ENCODE measurements around the gene ADIPOR2. TPM values are rescaled to one million over a fixed set of nuclear protein-coding genes. Genes with fewer than 3 reads are reported as not detected.

The ADIPOR2 gene
- total and polyA plus RNA-seq, 2 of the 4 experiments (the other 2 are of a cell fraction), result 20.0 to 24.9 TPM

- no peak for TF ChIP-seq MAZ (IDR thresholded peaks at IDR 0.05; ENCODE audit: borderline replicate concordance, low read depth, low read length)
These were observed 119.5 kb downstream of the ADIPOR2 start (continued) for GRCh38 chr12:1810201-1810930.

GRCh38 chr12:1810931-1811280 is 120.0 kb downstream of the ADIPOR2 start:
- H3K27ac ChIP-seq (ENCODE audit: insufficient read depth, low read length), result no peak overlapping the region
- H3K27me3 ChIP-seq (ENCODE audit: control insufficient read depth, insufficient read depth, low read length), result peaks cover 16% of the 10 kb centered on the region
- no peak for ATAC-seq (ENCODE audit: low read depth)
- H4K20me1 ChIP-seq (ENCODE audit: insufficient read depth, low read length), result no peaks in the 10 kb centered on the region
- no peak overlapping the region for H2AK5ac ChIP-seq (ENCODE audit: low read depth, low read length)
- H3K36me3 ChIP-seq (ENCODE audit: control insufficient read depth, insufficient read depth, low read length), result no peaks in the 10 kb centered on the region
- no peak for DNase-seq
- H3K9ac ChIP-seq (ENCODE audit: low read depth, low read length), result no peak overlapping the region
- H4K8ac ChIP-seq (ENCODE audit: low read depth in 2 of 2, low read length in 2 of 2), result no peak overlapping the region
- dilution Hi-C loops (cut with HindIII; ENCODE audit: low sequenced_read_pairs, unreplicated experiment), result no loop called here
- no peaks in the 10 kb centered on the region for H3K79me1 ChIP-seq (ENCODE audit: low read depth in 1 of 2, low read length in 2 of 2)
- H3K56ac ChIP-seq (ENCODE audit: extremely low read depth, insufficient read depth, low read length), result no peak overlapping the region
- H3K9me1 ChIP-seq (ENCODE audit: insufficient read depth, low read length), result peaks cover 7% of the 10 kb centered on the region; the same call in 1 of the 2 replicates
- no peak overlapping the region for H2BK120ac ChIP-seq (ENCODE audit: low read depth, low read length)
- H2AFZ ChIP-seq (replicated peaks; ENCODE audit: low read length, poor library complexity), result peak overlapping the region; percentile 89
- in situ Hi-C loops (cut with MboI; ENCODE audit: low sequenced_read_pairs), result loop anchor here (25.0 kb wide), 1 partner anchor 476 kb away; no protein-coding TSS in a partner anchor
- CTCF ChIA-PET, result no interaction called here
- TF ChIP-seq CEBPB (IDR thresholded peaks at IDR 0.05; ENCODE audit: low read depth, low read length), result no peak
- no peak for TF ChIP-seq FOS (IDR thresholded peaks at IDR 0.05; ENCODE audit: low read depth, low read length)
- TF ChIP-seq NFE2L2 (IDR thresholded peaks at IDR 0.05; ENCODE audit: low read depth, low read length), result no peak
- no peak for TF ChIP-seq RAD21 (IDR thresholded peaks at IDR 0.05; ENCODE audit: low read length)
- no peak for TF ChIP-seq RCOR1 (IDR thresholded peaks at IDR 0.05; ENCODE audit: insufficient replicate concordance, low read length)
- no peak for TF ChIP-seq POLR2A (IDR thresholded peaks at IDR 0.05; ENCODE audit: low read depth, low read length)
- TF ChIP-seq USF2 (IDR thresholded peaks at IDR 0.05; ENCODE audit: low read depth, low read length), result no peak
- H2BK5ac ChIP-seq (ENCODE audit: low read depth, low read length, poor library complexity, severe bottlenecking), result no peak overlapping the region
- no peak overlapping the region for H3K4me2 ChIP-seq (ENCODE audit: low read depth, low read length)
- H3K18ac ChIP-seq (ENCODE audit: low read depth, low read length), result no peak overlapping the region
- no TSS peak for BruUV-seq (replicated peaks)
- POLR2A ChIA-PET (ENCODE audit: unreplicated experiment), result no interaction called here
- no peak overlapping the region for H3K4ac ChIP-seq (ENCODE audit: low read depth, low read length)
- no peak overlapping the region for H3K23ac ChIP-seq (ENCODE audit: low read depth, low read length)
- no peaks in the 10 kb centered on the region; the same call in 1 of the 2 replicates for H3K4me1 ChIP-seq (ENCODE audit: control insufficient read depth, insufficient read depth, low read length)
- WGBS, 2 experiments (ENCODE audit: extremely low coverage in 2 of 2, insufficient read length in 1 of 2), result 88% methylated on average over 2 of the region's 10 CpGs; no CpG with 5 or more reads in 1 of the 2 experiments
- no peak overlapping the region for H4K91ac ChIP-seq (ENCODE audit: insufficient read depth, low read depth, low read length)
- no peaks in the 10 kb centered on the region for H3K9me3 ChIP-seq (ENCODE audit: control insufficient read depth, insufficient read depth, low read length)
- H3K14ac ChIP-seq (replicated peaks; ENCODE audit: low read depth, low read length), result no peak overlapping the region
- H2BK15ac ChIP-seq (ENCODE audit: low read depth, low read length), result no peak overlapping the region
- no peak overlapping the region for H4K5ac ChIP-seq (ENCODE audit: low read depth, low read length)
- H3K4me3 ChIP-seq (ENCODE audit: insufficient read depth, low read depth, low read length), result no peak overlapping the region
- H2BK20ac ChIP-seq (ENCODE audit: low read depth, low read length), result no peak overlapping the region
- intact Hi-C loops (cut with micrococcal nuclease), result no loop called here
- no peak overlapping the region for H2AK9ac ChIP-seq (replicated peaks; ENCODE audit: low read depth, low read length, poor library complexity)
